ENCODE measurements around the gene PPP2R2B.

The PPP2R2B gene

DNA sequence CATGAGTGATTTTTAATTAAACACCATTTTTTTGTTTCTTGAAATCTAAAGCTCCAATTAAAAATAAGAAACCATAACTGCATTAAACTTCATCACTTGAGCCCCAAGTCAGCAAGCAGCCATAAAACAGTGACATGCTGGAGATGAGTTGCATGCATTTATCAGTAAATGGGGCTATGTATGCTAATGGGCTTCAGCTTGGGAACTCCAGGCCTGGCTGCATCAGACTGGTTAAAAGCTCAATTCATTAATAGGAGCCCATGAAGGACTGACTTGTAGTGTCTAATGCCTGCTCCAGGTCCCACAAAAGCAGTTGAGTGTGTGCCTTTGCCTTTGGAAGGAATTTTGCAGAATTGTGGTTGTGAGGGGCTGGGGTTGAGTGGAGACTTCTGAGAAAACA, 328.9 kb downstream of the PPP2R2B start:
- DNase-seq (ENCODE audit: low read depth in 2 of 2): no peak

DNA sequence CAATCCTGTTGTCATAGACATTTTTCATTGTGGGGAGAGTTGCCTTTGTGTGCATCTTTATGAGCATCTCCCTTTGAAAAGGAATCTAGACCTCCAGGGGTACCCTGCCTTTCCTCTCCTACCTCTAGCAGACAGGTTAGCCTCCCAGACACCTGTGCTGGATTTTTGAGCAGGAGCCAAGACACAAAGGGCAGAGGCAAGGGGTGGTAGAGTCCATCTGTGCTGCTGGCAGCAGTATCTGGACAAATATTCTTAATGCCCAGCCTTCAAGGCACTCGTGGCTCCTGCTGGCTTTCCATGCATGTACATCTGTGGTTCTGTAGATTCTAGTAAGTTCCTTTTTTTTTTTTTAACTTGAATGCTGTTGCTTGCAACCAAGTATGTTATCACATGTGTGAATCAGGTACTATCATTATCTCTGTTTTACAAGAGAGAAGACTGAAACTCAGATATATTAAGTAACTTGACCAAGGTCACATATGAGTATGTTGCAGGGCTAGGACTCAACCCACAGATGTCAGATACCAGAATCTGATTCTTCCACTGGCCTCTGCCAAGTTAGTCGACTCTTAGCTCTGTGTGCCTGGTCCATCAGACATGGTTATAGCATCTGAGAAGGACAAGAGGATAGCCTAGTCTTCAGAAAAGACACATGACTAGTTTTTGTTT, 329.6 kb downstream of the PPP2R2B start:
- DNase-seq (ENCODE audit: low read depth in 2 of 2): no peak

DNA sequence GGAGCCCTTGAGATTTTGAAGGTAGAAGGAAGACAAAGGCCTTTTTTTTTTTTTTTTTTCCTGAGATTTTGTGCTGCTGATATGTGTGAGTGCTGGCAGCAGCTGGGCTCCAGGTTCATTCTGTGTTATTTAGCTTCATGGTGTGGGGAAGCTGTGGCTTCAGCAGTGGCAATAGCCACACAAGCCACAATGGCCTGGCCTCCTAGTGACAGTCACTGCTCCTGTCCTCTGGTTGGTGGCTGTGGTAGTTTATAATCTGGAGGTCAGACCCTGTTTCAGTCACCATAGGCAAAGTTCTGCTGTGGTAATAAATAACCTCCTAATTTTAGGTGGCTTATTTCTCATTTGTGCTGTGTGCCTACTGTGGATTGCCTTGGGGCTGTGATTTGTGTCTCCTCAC, 334.3 kb downstream of the PPP2R2B start:
- no peak for DNase-seq (ENCODE audit: low read depth in 2 of 2)

DNA sequence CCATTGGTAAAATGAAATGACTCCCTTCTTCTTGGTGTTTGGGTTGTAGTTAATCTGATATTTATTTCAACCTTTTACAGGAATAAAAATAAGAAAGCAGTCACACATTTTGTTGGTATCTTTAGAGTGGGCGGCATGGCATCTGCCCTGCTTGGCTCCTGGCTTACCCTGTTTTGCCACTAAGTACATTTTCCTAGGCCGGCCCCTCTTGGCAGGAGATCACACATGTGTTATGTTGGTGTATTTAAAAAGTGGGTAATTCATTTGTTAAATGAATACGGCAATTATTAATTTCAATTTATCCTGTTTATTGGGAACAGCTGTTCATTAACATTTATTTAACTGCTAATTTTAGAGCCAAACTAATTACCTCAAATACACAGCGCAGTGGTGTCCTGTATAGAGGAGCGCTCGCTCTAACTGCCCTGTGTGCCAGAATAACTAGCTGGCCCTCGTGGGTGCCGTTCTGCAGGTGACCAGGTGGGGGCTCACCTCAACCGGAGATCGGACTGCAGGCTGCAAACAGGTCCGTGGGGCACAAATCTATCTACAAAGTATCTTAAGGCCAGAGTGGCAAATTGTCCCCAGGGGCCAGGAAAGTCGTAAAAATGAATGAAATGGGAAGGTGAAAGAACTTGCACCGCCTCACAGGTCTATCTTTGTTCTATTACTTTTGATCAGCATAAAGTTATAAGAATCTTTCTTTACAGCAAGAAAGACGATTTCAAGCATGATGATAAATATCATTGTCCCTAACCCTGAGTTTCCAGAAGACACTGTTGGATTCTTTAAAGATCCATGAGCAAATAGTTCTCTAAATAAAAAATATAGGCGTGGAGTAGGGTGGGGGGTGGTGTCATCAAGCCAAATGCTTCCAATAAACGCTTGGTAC, 336.4 kb downstream of the PPP2R2B start:
- DNase-seq (ENCODE audit: low read depth in 2 of 2): peak; percentile 27 to 30

DNA sequence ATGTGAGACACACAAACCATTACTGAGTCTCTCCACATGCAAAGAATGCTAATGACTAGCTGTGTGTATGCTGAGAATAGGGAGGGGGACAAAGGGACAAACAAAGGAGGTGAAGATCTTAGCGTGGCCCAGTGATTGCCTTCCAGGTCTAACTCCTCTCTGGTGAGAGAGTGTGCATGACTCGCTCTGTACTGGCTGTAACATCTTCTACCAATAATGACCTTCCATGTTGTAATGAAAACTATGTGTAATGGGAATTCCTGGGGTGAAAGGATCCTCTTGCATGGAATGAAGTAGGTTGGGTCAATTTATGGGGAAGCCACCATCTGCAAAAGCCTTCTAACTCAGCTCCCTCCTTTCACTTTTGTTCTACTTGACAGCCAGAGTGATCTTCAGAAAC, 338.1 kb downstream of the PPP2R2B start:
- no peak for DNase-seq (ENCODE audit: low read depth in 2 of 2)

DNA sequence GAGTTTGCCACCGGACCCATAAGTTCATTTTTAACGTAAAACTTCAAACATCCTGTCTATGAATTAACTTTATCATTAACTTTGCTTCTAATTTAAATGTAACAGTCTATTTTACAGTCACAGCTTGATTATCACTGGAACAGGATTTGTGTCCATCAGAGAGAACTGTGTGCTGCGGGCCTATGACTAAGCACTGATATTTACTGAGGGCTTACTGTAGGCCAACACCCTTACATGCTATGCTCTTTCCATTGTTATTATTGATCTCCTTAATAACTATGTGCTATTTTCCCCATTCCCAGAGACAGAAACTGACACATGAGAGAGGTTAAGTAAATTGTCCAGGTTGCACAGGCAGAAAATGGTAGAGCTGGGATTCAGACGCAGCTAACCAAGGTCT, 338.6 kb downstream of the PPP2R2B start:
- no peak for DNase-seq (ENCODE audit: low read depth in 2 of 2)

DNA sequence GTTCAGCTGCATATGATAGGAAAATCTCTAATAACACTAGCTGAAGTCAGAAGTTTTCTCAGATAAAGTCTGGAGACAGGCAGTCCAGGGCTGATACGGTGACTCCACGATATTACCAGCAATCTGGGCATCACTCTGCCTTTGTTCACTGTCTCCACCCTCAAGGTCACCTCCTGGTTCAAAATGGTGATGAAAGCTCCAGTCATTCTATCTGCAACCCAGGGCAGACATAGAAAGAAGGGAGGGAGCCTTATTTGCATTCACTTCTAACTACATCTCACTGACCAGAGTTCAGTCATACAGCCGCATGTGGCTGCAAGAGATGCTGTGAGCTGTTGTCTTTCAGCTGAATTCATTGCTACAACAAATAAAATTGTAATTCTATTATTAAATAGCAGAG, 340.1 kb downstream of the PPP2R2B start:
- no peak for DNase-seq (ENCODE audit: low read depth in 2 of 2)

DNA sequence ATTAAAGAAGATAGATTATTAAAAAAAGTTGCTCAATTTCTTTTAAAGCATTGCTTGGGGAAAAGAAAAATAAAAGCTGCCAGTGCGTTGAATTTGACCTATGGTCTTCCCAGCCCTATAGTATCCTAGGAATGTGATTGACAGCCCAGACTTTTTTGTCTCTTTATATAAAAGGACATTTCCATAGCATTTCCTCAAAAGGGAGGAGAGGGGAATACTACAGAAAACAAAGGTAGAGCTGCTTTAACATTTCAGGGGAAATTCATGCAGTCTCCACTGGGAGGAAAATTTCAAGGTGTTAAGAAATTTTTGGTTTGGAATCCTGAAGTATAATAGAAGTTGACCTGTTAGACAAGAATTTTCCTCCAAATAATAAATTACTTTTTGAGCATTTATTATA, 344.7 kb downstream of the PPP2R2B start:
- DNase-seq (ENCODE audit: low read depth in 2 of 2): no peak

DNA sequence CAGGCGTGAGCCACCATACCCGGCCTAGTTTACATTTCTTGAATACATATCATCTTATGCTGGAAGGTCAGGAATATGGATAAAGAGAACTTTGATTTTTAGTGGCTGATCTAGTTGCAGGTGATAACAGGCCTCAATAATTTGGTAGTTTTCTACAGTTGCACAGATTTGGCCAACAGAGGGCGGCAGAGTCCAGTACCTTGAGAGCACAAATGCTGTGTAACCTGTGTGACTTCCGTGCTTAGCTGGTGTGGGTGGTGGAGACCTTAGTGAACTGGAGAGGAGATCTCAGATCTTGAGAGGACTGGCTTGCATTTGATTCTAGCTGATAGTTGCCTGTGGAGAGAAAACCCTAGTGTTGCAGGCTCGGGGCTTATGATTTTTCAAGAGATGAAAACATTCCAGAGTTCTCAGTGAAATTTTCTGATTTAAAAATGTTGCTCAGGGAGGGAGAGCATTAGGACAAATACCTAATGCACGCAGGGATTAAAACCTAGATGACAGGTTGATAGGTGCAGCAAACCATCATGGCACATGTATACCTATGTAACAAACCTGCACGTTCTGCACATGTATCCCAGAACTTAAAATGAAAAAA, 345.2 kb downstream of the PPP2R2B start:
- peak; percentile 36 to 60 for DNase-seq (ENCODE audit: low read depth in 2 of 2)
